Measurements from ENCODE around the gene SLC12A1.
"Not testable (repeated sequence)": the region's sequence is repeated elsewhere in the genome, so short reads cannot be mapped to it uniquely, and the experiment has no call there.

Gene SLC12A1

DNA sequence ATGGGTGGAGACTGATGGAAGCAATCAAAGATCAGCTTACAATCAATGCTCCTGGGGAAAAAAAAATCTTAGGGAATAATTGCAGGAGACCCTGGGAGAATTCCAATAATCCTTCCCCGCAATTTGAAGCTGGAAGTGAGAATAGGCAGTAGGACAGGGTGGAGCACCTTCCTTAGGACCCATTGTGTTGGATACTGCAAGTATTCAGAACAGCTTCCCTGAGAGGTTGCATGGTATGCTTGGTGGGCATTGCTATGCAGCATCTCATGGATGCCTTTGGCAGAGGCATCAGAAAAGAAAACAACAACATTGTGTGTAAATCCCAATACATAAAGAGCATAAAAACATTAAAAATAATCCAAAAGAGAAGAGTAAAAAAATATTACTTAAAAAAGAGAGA, 100.5 kb downstream of the SLC12A1 start:
- in situ Hi-C loops (cut with MboI; ENCODE audit: low sequenced_read_pairs) = no loop called here

- in situ Hi-C loops (cut with MboI; ENCODE audit: low sequenced_read_pairs) = no loop called here
Measured at GRCh38 chr15:48307586-48307985, 101.5 kb downstream of the SLC12A1 start.

GRCh38 chr15:48309740-48310139, 103.6 kb downstream of the SLC12A1 start:
- in situ Hi-C loops (cut with MboI; ENCODE audit: low sequenced_read_pairs) = no loop called here

GRCh38 chr15:48313216-48313615, 107.1 kb downstream of the SLC12A1 start:
- in situ Hi-C loops (cut with MboI; ENCODE audit: low sequenced_read_pairs) = no loop called here

DNA sequence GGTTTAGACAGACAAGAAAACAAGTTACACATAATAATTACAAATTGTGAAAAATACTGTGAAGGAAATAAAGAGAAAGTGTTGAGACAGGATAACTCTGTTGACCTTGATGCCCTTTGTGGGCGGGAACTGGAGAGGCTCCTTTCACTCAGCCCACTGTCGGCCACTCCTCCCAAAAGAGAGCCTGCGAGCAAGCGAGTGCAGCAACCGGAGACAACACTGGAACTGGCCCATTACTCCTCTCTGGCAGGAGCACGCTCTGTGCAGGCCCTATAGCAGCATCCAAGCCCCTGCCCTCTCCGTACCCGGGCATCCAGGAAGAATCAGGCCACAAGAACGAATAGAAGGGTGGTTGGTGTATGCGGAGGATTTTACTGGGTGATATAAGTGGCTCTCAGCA, 108.9 kb downstream of the SLC12A1 start:
- in situ Hi-C loops (cut with MboI; ENCODE audit: low sequenced_read_pairs) = no loop called here

DNA sequence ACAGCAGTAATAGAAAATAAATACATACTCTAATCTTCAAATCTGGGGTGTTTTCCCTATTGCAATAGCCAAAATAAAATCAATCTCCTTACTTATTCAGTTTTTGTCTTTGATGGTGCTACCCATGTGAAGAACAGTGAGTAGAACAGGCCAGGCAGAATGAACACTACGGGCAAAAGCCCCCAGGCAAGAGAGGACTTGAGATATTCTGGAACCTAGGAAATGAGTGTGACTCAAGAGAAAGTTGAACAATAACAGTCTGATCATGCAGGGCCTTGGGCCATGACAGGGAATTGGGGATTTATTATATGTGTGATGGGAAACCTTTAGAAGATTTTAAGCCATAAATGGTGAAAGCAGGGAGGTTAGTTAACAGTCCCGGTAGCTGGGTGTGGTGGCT, 111.1 kb downstream of the SLC12A1 start:
- in situ Hi-C loops (cut with MboI; ENCODE audit: low sequenced_read_pairs) = no loop called here

DNA sequence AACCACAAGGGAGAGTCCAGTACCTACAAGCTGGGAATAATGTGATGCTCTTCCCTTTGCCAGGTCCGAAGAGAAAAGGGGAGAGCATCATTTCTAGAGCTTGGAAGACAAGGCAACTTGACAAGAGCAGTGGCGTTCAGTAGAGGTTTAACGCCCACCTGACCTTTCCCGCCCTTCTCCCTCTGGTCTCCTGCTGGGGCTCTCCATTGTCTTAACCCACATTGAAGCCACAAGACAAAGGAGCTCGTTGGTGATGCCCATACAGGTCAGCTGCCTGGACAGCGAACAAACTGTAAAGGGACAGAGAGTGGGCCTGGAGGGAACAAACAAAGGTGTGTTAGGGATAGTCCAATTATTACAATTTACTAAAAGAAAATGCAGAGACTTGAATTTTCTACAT, 112.0 kb downstream of the SLC12A1 start:
- in situ Hi-C loops (cut with MboI; ENCODE audit: low sequenced_read_pairs) = no loop called here

GRCh38 chr15:48323294-48323693, 117.2 kb downstream of the SLC12A1 start:
- in situ Hi-C loops (cut with MboI; ENCODE audit: low sequenced_read_pairs) = no loop called here

DNA sequence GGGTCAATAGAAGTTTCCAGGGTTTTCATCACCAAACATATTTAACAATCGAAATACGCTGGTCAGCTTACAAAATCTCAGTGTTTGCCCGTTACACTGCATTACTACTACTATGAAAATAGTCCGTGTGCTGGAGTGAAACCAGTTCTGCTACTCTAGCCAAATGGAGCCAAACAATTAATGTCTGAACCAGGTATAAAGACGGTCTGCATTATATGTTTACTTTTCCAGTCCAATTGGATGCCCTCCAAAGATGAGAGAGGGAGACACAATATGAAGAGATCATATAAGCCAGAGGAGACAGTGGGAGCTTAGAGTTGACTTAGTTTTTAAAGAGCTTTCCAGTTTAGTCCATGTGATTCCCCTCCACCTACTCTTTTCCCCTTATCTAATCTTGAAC, 118.8 kb downstream of the SLC12A1 start:
- in situ Hi-C loops (cut with MboI; ENCODE audit: low sequenced_read_pairs) = no loop called here

GRCh38 chr15:48325400-48325799, 119.3 kb downstream of the SLC12A1 start:
- in situ Hi-C loops (cut with MboI; ENCODE audit: low sequenced_read_pairs) = no loop called here

DNA sequence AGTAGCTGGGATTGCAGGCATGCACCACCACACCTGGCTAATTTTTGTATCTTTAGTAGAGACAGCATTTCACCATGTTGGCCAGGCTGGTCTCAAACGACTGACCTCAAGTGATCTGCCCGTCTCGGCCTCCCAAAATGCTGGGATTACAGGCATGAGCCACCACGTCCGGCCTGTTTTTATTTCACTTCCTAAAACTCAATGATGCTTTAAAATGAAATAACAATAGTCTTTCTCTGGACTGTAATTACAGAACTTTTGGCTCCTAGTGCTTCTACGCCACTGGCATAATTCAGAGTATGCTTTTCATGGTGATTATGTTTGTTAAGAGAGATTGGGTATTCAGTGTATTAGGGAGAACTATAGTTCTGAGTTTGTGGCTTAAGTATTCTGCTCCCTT, 120.1 kb downstream of the SLC12A1 start:
- in situ Hi-C loops (cut with MboI; ENCODE audit: low sequenced_read_pairs) = not testable (repeated sequence)

GRCh38 chr15:48330105-48330785, 124.1 kb downstream of the SLC12A1 start:
- in situ Hi-C loops (cut with MboI; ENCODE audit: low sequenced_read_pairs) = no loop called here

DNA sequence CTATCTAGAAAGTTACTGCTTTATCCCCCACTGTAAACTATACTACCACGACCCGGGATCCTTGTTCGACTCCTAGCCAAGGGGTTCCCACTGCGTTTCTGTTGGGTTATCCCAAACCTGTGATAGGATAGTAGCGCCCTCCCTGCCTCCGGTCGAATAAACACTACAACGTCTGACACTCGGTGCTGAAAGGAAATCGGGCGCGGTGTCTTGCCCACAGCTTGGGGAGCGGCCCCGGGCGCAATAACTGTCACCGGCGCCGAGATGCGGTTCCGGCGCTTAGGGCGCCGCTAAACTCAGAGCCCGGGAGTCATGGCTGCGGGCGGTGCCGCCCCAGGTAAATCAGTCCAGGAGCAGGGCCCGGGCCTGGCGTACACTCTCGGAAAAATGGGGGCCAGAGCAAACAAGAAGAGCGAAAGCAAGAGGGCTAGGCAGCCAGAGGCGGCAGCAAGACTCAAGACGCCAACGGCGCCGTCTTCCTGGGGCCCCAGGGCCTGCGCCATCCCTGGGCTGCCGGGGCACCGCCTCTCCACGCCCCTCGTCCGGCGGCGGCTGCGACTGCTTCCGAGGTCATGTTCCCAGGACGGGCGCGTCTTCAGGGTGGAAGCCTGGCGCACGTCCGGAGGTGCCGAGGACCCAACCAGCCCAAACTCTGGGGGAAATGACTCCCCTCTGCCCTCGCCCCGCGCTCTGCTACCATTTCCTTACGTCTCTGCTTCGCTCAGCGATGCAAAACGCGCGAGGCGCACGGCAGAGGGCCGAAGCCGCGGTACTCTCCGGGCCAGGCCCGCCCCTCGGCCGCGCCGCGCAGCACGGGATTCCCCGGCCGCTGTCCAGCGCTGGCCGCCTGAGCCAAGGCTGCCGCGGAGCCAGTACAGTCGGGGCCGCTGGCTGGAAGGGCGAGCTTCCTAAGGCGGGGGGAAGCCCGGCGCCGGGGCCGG, 125.0 kb downstream of the SLC12A1 start, which contains the start of gene DUT:
TSS of gene DUT (plus strand) at position 575 of the 941 bp plus-strand sequence. CDS start at position 662, 87 bp downstream.
- in situ Hi-C loops (cut with MboI; ENCODE audit: low sequenced_read_pairs) = no loop called here

DNA sequence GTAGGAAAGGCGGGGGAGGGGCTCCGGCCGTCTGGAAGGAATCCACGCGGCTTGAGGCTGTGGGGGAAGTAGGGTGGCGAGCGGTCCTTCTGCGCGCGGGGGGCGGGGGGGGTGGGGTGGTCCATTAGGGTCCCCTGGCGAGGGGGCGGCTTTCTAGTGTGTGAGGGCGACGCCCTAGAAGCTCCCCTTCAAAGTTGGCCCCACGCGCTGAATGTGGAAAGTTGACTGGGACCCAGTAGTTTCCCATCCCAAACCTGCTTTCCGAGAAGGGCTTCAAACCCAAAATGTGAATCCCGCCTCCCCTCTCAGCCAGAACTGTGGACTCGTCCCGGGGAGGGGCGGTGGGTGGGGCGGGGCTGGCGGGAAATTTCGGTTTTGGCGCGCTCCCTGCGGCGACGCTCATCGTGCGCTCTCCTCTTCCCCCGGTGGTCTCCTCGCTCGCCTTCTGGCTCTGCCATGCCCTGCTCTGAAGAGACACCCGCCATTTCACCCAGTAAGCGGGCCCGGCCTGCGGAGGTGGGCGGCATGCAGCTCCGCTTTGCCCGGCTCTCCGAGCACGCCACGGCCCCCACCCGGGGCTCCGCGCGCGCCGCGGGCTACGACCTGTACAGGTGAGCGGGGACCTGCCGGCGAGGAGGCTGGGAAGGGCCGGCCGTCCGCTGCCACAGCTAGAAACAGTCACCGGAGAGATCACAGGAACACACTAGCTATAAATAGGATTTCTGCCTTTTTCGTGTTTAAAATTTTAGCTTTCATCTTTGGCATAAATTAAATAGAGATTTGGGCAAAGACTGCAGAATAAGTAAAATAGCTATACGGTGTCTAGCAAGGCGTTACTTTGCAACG, 125.9 kb downstream of the SLC12A1 start:
- in situ Hi-C loops (cut with MboI; ENCODE audit: low sequenced_read_pairs) = no loop called here

DNA sequence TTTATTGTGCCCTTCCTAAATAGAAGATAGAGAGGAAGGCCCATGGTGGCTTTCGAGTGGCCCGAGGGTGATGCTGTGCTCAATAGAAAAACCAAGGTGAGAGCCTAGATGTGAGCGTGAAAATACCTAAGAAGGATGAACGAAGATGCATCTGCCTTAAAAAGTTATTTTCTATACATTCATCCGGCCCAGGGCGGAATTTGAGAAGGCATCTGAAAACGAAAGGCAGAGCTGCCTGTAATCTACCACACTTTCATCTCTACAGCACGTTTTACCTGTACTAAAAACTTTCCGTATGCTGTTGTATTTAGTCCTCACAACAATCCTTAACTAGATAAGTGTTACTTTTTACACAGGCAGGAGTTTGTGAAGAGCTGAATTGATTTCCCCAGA, 126.5 kb downstream of the SLC12A1 start:
- in situ Hi-C loops (cut with MboI; ENCODE audit: low sequenced_read_pairs) = no loop called here

GRCh38 chr15:48333540-48333939, 127.4 kb downstream of the SLC12A1 start:
- in situ Hi-C loops (cut with MboI; ENCODE audit: low sequenced_read_pairs) = no loop called here

DNA sequence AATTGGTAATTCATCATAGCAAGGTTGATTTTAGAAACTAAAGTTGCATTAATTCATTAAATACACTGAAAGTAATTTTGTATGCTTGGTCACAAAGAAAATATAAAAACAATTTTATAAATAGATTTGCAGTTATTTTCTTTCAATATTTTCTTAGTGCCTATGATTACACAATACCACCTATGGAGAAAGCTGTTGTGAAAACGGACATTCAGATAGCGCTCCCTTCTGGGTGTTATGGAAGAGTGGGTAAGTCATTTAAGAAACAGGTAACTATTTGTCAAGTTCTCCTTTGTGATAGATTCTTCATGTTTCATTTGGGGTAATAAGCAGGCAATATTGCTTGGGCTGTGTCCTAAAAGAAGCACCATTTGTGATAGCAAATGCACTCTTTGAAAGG, 128.2 kb downstream of the SLC12A1 start:
- in situ Hi-C loops (cut with MboI; ENCODE audit: low sequenced_read_pairs) = no loop called here

DNA sequence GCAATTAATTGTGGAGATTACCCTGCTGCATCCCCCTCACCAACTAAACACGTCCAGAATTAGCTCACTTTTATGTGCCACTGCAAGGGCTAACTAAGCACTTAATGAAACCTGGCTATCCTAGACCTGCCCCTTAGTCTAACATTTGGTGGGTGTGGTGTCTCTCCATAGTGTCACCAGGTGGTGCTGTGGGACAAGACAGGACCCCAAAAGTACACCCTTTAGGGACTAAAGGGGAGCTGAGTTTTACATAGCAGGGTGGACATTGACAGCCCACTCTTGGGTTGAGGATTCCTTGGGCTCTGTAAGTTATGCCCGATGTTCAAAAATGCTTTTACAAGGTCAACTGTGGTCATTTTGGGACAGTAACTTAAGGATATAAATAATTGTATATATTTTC, 130.8 kb downstream of the SLC12A1 start:
- in situ Hi-C loops (cut with MboI; ENCODE audit: low sequenced_read_pairs) = no loop called here

GRCh38 chr15:48337607-48338006, 131.5 kb downstream of the SLC12A1 start:
- in situ Hi-C loops (cut with MboI; ENCODE audit: low sequenced_read_pairs) = no loop called here

GRCh38 chr15:48340111-48340510, 134.0 kb downstream of the SLC12A1 start:
- in situ Hi-C loops (cut with MboI; ENCODE audit: low sequenced_read_pairs) = no loop called here

DNA sequence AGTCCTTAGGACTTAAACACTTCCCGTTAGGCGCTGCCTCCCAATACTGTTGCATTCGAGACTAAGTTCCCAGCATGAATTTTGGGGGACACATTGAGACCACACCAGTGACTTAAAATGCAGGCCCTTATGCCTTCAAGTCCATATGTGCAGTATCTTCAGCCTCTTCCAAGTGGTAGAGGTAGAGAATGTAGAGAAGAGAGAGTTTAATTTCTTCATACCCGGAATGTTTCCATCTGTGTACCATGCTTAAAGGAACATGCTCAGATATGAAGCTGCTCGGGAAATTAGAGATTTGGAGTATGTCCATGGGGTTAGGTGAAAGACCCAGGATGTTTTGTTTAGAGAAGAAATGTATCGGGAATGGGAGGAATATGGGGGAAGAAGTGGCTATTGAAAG, 137.8 kb downstream of the SLC12A1 start:
- in situ Hi-C loops (cut with MboI; ENCODE audit: low sequenced_read_pairs) = no loop called here

Measured in HL-60/S4 treated with phorbol 12-myristate 13-acetate at 8.2 ng/mL for 4 days and 3 days (cell line).